ENCODE data around the gene NSUN6.

NSUN6 gene

GRCh38 chr10:18500576-18500975, 150.8 kb downstream of the NSUN6 start:
- DNase-seq (ENCODE audit: low spot score): no peak

- no peak for DNase-seq (ENCODE audit: low spot score)
Observed at GRCh38 chr10:18498998-18499397, 152.4 kb downstream of the NSUN6 start.

GRCh38 chr10:18497806-18498369, 153.5 kb downstream of the NSUN6 start:
- DNase-seq (ENCODE audit: low spot score): no peak
